Measurements from ENCODE around the gene EXOC4. TPM values are rescaled to one million over a fixed set of nuclear protein-coding genes. Genes with fewer than 3 reads are reported as not detected.

Gene EXOC4
- total RNA-seq, 2 experiments from 2014 or later, result 58.0 to 59.9 TPM

DNA sequence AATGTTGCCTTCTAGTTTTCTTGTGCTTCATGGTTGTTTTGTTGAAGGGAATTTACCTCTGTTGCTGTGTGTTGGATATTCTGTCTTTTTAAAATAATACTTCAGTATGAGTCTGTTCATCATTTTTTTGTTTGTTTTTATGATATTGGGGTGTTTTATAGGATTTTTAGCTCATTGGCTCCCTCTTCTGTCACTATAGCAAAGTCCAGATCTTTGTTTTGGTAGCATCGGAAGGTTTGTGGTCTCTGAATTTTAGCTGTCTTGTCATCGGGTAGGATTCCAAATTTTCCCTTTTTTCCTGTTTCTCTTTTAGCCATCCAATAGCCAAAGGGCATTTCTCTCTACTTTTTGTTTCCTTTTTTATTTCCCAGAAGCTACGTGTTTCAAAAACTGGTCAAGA, 91.4 kb downstream of the EXOC4 start:
- H3K9me3 Mint-ChIP-seq, result peaks cover 27% of the 10 kb centered on the region
- H3K27me3 Mint-ChIP-seq, result no peaks in the 10 kb centered on the region
- intact Hi-C loops (cut with DNase I, micrococcal nuclease), result loop anchor here in 1 of 2 experiments (10.0 kb wide), 1 partner anchor 1489 kb away; no protein-coding TSS in a partner anchor
- no peaks in the 10 kb centered on the region for H3K4me1 ChIP-seq (ENCODE audit: insufficient read depth, low read length)
- H3K27ac Mint-ChIP-seq, result no peak overlapping the region
- H3K36me3 ChIP-seq (ENCODE audit: insufficient read depth, low read length), result no peaks in the 10 kb centered on the region
- H3K27ac ChIP-seq (ENCODE audit: low read depth in 1 of 2, low read length in 2 of 2), result no peak overlapping the region
- H3K4me1 Mint-ChIP-seq (ENCODE audit: low read depth), result peaks cover 13% of the 10 kb centered on the region
- no peak for ATAC-seq (ENCODE audit: poor library complexity)
- no peak overlapping the region for H3K4me3 ChIP-seq (ENCODE audit: low read length)
- H3K36me3 Mint-ChIP-seq (ENCODE audit: low read depth), result peaks cover 88% of the 10 kb centered on the region
- H3K4me3 Mint-ChIP-seq, result no peak overlapping the region
- TF ChIP-seq, protein P1, sequence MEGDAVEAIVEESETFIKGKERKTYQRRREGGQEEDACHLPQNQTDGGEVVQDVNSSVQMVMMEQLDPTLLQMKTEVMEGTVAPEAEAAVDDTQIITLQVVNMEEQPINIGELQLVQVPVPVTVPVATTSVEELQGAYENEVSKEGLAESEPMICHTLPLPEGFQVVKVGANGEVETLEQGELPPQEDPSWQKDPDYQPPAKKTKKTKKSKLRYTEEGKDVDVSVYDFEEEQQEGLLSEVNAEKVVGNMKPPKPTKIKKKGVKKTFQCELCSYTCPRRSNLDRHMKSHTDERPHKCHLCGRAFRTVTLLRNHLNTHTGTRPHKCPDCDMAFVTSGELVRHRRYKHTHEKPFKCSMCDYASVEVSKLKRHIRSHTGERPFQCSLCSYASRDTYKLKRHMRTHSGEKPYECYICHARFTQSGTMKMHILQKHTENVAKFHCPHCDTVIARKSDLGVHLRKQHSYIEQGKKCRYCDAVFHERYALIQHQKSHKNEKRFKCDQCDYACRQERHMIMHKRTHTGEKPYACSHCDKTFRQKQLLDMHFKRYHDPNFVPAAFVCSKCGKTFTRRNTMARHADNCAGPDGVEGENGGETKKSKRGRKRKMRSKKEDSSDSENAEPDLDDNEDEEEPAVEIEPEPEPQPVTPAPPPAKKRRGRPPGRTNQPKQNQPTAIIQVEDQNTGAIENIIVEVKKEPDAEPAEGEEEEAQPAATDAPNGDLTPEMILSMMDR (IDR thresholded peaks at IDR 0.05), result no peak
- peaks cover 0 to 22% of the 10 kb centered on the region in 2 experiments for H3K9me3 ChIP-seq (ENCODE audit: control insufficient read depth in 1 of 2, insufficient read depth in 1 of 2, low read length in 2 of 2)
- DNase-seq, result peak in 1 of 14 experiments; percentile 2
- ChIA-PET POLR2A (no interaction called here), CTCF (interaction anchor here (0.7 kb wide), 1 partner anchor 1643 kb away, joined by 3 read pairs; no protein-coding TSS in a partner anchor)
- H3K27me3 ChIP-seq (ENCODE audit: control insufficient read depth in 1 of 2, insufficient read depth in 2 of 2, low read length in 2 of 2), result no peaks in the 10 kb centered on the region

- Histone ChIP-seq H3K36me3 (ENCODE audit: insufficient read depth, low read length) (no peaks in the 10 kb centered on the region), H3K4me3 (ENCODE audit: low read length) (no peak overlapping the region), H3K4me1 (ENCODE audit: insufficient read depth, low read length) (no peaks in the 10 kb centered on the region), H3K27ac (ENCODE audit: low read depth in 1 of 2, low read length in 2 of 2) (no peak overlapping the region), H3K9me3 (ENCODE audit: control insufficient read depth in 1 of 2, insufficient read depth in 1 of 2, low read length in 2 of 2) (peaks cover 0 to 15% of the 10 kb centered on the region in 2 experiments), H3K27me3 (ENCODE audit: control insufficient read depth in 1 of 2, insufficient read depth in 2 of 2, low read length in 2 of 2) (no peaks in the 10 kb centered on the region)
- no peak overlapping the region for H3K4me3 Mint-ChIP-seq
- ChIA-PET CTCF (no interaction called here), POLR2A (no interaction called here)
- H3K27me3 Mint-ChIP-seq, result no peaks in the 10 kb centered on the region
- peaks cover 13% of the 10 kb centered on the region for H3K4me1 Mint-ChIP-seq (ENCODE audit: low read depth)
- ATAC-seq (ENCODE audit: poor library complexity) (no peak), DNase-seq (no peak)
- intact Hi-C loops (cut with DNase I, micrococcal nuclease), result loop anchor here in 1 of 2 experiments (10.0 kb wide), 1 partner anchor 1491 kb away; no protein-coding TSS in a partner anchor
- no peak overlapping the region for H3K27ac Mint-ChIP-seq
- peaks cover 22% of the 10 kb centered on the region for H3K9me3 Mint-ChIP-seq
- H3K36me3 Mint-ChIP-seq (ENCODE audit: low read depth), result peaks cover 86% of the 10 kb centered on the region
- TF ChIP-seq, protein P1 (IDR thresholded peaks at IDR 0.05), result no peak
These were observed 93.0 kb downstream of the EXOC4 start for GRCh38 chr7:133345690-133346421.

GRCh38 chr7:133348250-133348649, 95.4 kb downstream of the EXOC4 start:
- H3K36me3 ChIP-seq (ENCODE audit: insufficient read depth, low read length), result no peaks in the 10 kb centered on the region
- no peak overlapping the region for H3K27ac ChIP-seq (ENCODE audit: low read depth in 1 of 2, low read length in 2 of 2)
- H3K4me1 Mint-ChIP-seq (ENCODE audit: low read depth), result peaks cover 13% of the 10 kb centered on the region
- H3K4me3 Mint-ChIP-seq, result no peak overlapping the region
- no peak overlapping the region for H3K27ac Mint-ChIP-seq
- H3K27me3 ChIP-seq (ENCODE audit: control insufficient read depth in 1 of 2, insufficient read depth in 2 of 2, low read length in 2 of 2), result no peaks in the 10 kb centered on the region
- no peak overlapping the region for H3K4me3 ChIP-seq (ENCODE audit: low read length)
- H3K4me1 ChIP-seq (ENCODE audit: insufficient read depth, low read length), result no peaks in the 10 kb centered on the region
- H3K9me3 ChIP-seq (ENCODE audit: control insufficient read depth in 1 of 2, insufficient read depth in 1 of 2, low read length in 2 of 2), result peaks cover 0 to 15% of the 10 kb centered on the region in 2 experiments
- CTCF ChIA-PET, result interaction anchor here (0.7 kb wide), 1 partner anchor 72 kb away, joined by 3 read pairs; no protein-coding TSS in a partner anchor
- no peak for DNase-seq
- intact Hi-C loops (cut with DNase I, micrococcal nuclease), result loop anchor here in 1 of 2 experiments (10.0 kb wide), 1 partner anchor 1493 kb away; no protein-coding TSS in a partner anchor
- no peak for ATAC-seq (ENCODE audit: poor library complexity)
- H3K9me3 Mint-ChIP-seq, result peaks cover 12% of the 10 kb centered on the region
- TF ChIP-seq, protein P1 (IDR thresholded peaks at IDR 0.05), result no peak
- H3K36me3 Mint-ChIP-seq (ENCODE audit: low read depth), result peaks cover 84% of the 10 kb centered on the region
- no peaks in the 10 kb centered on the region for H3K27me3 Mint-ChIP-seq
- POLR2A ChIA-PET, result no interaction called here
